HG03135 (cell line): ENCODE measurements around the gene ARID1A.
A peak's percentile ranks its signal among the peaks of the same experiment; 100 is the strongest.

Experiments
- ATAC-seq: cut with Tn5 transposase; IDR thresholded peaks from one replicate; pipeline ENCODE4 v1.9.1; 2021; ENCODE audit warnings: mild to moderate bottlenecking, moderate library complexity; ENCODE audit not compliant: unreplicated experiment

The ARID1A gene

GRCh38 chr1:26826261-26827105 lies 130.7 kb downstream of the ARID1A start, which contains the start of gene ZDHHC18:
TSS of gene ZDHHC18 (plus strand) at chr1:26826688. CDS start at chr1:26826805, 117 bp downstream.
- ATAC-seq = peak; percentile 61

- no peak for ATAC-seq
These were observed 131.3 kb downstream of the ARID1A start for GRCh38 chr1:26827106-26827604.

GRCh38 chr1:26827663-26828062 lies 131.8 kb downstream of the ARID1A start:
- ATAC-seq = no peak

GRCh38 chr1:26828411-26828991 lies 132.7 kb downstream of the ARID1A start:
- no peak for ATAC-seq

- ATAC-seq = no peak
These were observed 133.5 kb downstream of the ARID1A start for GRCh38 chr1:26829184-26829911.

GRCh38 chr1:26831059-26831458 lies 135.2 kb downstream of the ARID1A start:
- no peak for ATAC-seq
